ENCODE measurements around the gene UTP18.
"Not testable (repeated sequence)": the region's sequence is repeated elsewhere in the genome, so short reads cannot be mapped to it uniquely, and the experiment has no call there.

Gene UTP18

GRCh38 chr17:51260237-51261023 is at the start of gene UTP18:
UTP18 (plus strand) TSS chr17:51260546; CDS start chr17:51260585, 39 bp downstream.
- DNase-seq (ENCODE audit: low read depth in 2 of 2): peak; percentile 89 to 94

- no peak for DNase-seq (ENCODE audit: low read depth in 2 of 2)
Observed at GRCh38 chr17:51214920-51215319, 45.4 kb upstream of the UTP18 start.

- DNase-seq (ENCODE audit: low read depth in 2 of 2): no peak
Observed at GRCh38 chr17:51217946-51218345, 42.4 kb upstream of the UTP18 start.

GRCh38 chr17:51221322-51221721 is 39.0 kb upstream of the UTP18 start:
- no peak for DNase-seq (ENCODE audit: low read depth in 2 of 2)

GRCh38 chr17:51224402-51225262 is 35.7 kb upstream of the UTP18 start:
- no peak for DNase-seq (ENCODE audit: low read depth in 2 of 2)

GRCh38 chr17:51225523-51225922 is 34.8 kb upstream of the UTP18 start:
- not testable (repeated sequence) for DNase-seq (ENCODE audit: low read depth in 2 of 2)

GRCh38 chr17:51228161-51228560 is 32.2 kb upstream of the UTP18 start:
- no peak for DNase-seq (ENCODE audit: low read depth in 2 of 2)

GRCh38 chr17:51229889-51230288 is 30.5 kb upstream of the UTP18 start:
- DNase-seq (ENCODE audit: low read depth in 2 of 2): no peak

- no peak for DNase-seq (ENCODE audit: low read depth in 2 of 2)
Observed at GRCh38 chr17:51230306-51230705, 30.0 kb upstream of the UTP18 start.

- no peak for DNase-seq (ENCODE audit: low read depth in 2 of 2)
Observed at GRCh38 chr17:51231999-51232398, 28.3 kb upstream of the UTP18 start.

GRCh38 chr17:51234162-51234561 is 26.2 kb upstream of the UTP18 start:
- DNase-seq (ENCODE audit: low read depth in 2 of 2): no peak

GRCh38 chr17:51238255-51238887 is 22.0 kb upstream of the UTP18 start:
- DNase-seq (ENCODE audit: low read depth in 2 of 2): no peak

- no peak for DNase-seq (ENCODE audit: low read depth in 2 of 2)
Observed at GRCh38 chr17:51240275-51240674, 20.1 kb upstream of the UTP18 start.

- no peak for DNase-seq (ENCODE audit: low read depth in 2 of 2)
Observed at GRCh38 chr17:51244041-51244440, 16.3 kb upstream of the UTP18 start.

- DNase-seq (ENCODE audit: low read depth in 2 of 2): no peak
Observed at GRCh38 chr17:51245535-51245934, 14.8 kb upstream of the UTP18 start.

GRCh38 chr17:51250314-51250840 is 10.0 kb upstream of the UTP18 start:
- no peak for DNase-seq (ENCODE audit: low read depth in 2 of 2)

- DNase-seq (ENCODE audit: low read depth in 2 of 2): no peak
Observed at GRCh38 chr17:51251010-51251409, 9.3 kb upstream of the UTP18 start.

GRCh38 chr17:51255673-51256072 is 4.7 kb upstream of the UTP18 start:
- no peak for DNase-seq (ENCODE audit: low read depth in 2 of 2)

GRCh38 chr17:51256101-51256500 is 4.2 kb upstream of the UTP18 start:
- no peak for DNase-seq (ENCODE audit: low read depth in 2 of 2)

GRCh38 chr17:51257150-51258081 is 2.9 kb upstream of the UTP18 start:
- DNase-seq (ENCODE audit: low read depth in 2 of 2): no peak

Data from activated CD4-positive, alpha-beta T cell treated with anti-CD3 and anti-CD28 coated beads for 24 hours (primary cell).